Activated T-cell treated with anti-CD3 and anti-CD28 coated beads, Interleukin-2, amount 50 U/mL, for 24 hours (primary cell): ENCODE data around the gene PCDHGA4.
"Not testable (repeated sequence)": the region's sequence is repeated elsewhere in the genome, so short reads cannot be mapped to it uniquely, and the experiment has no call there.

Source experiments
- DNase-seq: peaks from one replicate; pipeline ENCODE4 v3.0.0-alpha.2; 2020
- H3K27ac Mint-ChIP-seq: 2 replicates; pipeline ENCODE4 v1.8.0; 2020; ENCODE audit warnings: mild to moderate bottlenecking, mixed read lengths
- H3K27me3 Mint-ChIP-seq: 2 replicates; pipeline ENCODE4 v1.8.0; 2020; ENCODE audit warnings: mixed read lengths
- H3K36me3 Mint-ChIP-seq: 2 replicates; pipeline ENCODE4 v1.8.0; 2020; ENCODE audit warnings: low read depth, mixed read lengths
- H3K4me1 Mint-ChIP-seq: 2 replicates; pipeline ENCODE4 v1.8.0; 2020; ENCODE audit warnings: low read depth, mixed read lengths
- H3K4me3 Mint-ChIP-seq: 2 replicates; pipeline ENCODE4 v1.8.0; 2020; ENCODE audit warnings: mild to moderate bottlenecking, moderate library complexity, mixed read lengths
- H3K9me3 Mint-ChIP-seq: 2 replicates; pipeline ENCODE4 v1.8.0; 2020; ENCODE audit warnings: mixed read lengths

The PCDHGA4 gene

DNA sequence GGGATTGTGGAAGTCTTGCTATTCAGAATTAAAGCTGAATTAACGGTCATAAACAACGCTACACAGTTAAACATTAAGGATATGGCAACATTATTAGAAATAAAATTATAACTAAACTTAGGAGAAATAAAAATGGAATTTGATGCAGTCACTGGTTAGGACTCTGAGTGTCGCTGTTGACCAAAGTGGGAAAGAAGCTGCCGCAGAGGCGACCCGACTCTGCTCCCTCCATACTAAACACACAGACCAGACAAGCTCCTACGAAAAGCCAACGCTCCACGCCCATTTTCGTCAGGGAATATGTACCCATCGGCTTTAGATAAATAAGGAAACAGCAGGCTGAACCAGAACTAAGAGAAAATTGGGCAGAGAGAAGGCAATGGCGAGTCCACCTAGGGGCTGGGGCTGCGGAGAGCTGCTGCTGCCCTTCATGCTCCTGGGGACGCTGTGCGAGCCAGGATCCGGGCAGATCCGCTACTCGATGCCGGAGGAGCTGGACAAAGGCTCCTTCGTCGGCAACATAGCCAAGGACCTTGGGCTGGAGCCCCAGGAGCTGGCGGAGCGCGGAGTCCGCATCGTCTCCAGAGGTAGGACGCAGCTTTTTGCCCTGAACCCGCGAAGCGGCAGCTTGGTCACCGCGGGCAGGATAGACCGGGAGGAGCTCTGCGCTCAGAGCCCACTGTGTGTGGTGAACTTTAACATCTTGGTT lies 9.3 kb downstream of the PCDHGA4 start, which contains the start of gene PCDHGA5:
Gene PCDHGA5 (plus strand): TSS at position 211 of the 709 bp plus-strand sequence. CDS start 169 bp downstream, at position 380.
- Mint-ChIP-seq H3K4me3 (no peak within 1 kb of the TSS), H3K27ac (no peak within 1 kb of the TSS), H3K4me1 (peaks cover 2% of the 10 kb centered on the region), H3K27me3 (peaks cover 89% of the 10 kb centered on the region), H3K9me3 (peaks cover 51% of the 10 kb centered on the region), H3K36me3 (peaks cover 31% of the 10 kb centered on the region)
- DNase-seq, result no peak

DNA sequence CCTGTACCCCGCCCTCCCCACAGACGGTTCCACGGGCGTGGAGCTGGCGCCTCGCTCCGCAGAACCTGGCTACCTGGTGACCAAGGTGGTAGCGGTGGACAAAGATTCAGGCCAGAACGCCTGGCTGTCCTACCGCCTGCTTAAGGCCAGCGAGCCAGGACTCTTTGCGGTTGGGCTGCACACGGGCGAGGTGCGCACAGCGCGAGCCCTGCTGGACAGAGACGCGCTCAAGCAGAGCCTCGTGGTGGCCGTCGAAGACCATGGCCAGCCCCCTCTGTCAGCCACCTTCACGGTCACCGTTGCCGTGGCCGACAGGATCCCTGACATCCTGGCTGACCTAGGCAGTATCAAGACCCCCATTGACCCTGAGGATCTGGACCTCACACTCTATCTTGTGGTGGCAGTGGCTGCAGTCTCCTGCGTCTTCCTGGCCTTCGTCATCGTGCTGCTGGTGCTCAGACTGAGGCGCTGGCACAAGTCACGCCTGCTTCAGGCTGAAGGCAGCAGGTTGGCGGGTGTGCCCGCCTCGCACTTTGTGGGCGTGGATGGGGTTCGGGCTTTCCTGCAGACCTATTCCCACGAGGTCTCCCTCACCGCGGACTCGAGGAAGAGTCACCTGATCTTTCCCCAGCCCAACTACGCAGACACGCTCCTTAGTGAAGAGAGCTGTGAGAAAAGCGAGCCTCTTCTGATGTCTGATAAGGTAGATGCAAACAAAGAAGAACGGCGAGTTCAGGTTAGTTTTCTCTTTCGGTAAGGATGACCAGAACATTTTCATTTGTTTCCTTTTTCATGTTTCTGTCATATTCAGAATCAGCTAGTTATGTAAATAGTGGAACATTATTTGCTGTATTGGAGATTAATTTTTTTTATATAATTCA lies 11.4 kb downstream of the PCDHGA4 start:
- no peak overlapping the region for H3K27ac Mint-ChIP-seq

DNA sequence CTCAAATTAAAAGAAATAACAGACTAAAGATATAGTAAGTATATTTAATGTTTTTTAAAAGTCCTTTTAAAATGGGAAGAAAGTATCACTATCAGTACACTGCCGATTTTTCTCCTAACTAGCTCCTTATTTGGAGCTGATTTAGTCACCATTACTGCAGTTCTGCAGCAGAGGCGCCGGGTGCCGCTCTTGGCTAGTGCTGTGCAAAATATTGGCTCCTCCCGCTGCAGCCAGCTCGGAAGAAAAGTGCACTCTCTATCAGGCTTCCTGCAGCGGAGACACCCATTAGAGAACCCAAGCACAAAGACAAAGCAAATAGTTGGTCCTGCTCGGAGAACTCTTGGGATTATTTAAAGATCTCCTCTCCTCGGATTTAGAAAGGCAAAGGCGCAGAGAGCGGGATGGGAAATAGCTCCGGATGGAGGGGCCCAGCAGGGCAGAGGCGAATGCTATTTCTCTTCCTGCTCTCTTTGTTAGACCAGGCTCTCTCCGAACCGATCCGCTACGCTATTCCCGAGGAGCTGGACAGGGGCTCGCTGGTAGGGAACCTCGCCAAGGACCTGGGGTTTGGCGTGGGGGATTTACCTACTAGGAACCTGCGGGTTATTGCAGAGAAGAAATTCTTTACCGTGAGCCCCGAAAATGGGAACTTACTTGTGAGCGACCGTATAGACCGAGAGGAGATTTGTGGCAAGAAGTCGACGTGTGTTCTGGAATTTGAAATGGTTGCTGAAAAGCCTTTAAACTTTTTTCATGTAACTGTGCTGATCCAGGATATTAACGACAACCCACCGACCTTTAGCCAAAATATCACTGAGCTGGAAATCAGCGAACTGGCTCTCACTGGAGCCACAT lies 15.4 kb downstream of the PCDHGA4 start, which contains the start of gene PCDHGB3:
Gene PCDHGB3 (plus strand): TSS at position 249 of the 855 bp plus-strand sequence. CDS start 153 bp downstream, at position 402.
- Mint-ChIP-seq H3K27me3 (peaks cover 93% of the 10 kb centered on the region), H3K36me3 (peaks cover 25% of the 10 kb centered on the region), H3K4me1 (peaks cover 8% of the 10 kb centered on the region), H3K4me3 (peak within 1 kb of the TSS; percentile 71), H3K9me3 (peaks cover 36% of the 10 kb centered on the region), H3K27ac (no peak within 1 kb of the TSS)
- DNase-seq, result no peak

More for the DNA sequence above, 11.4 kb downstream of the PCDHGA4 start:
- H3K9me3 Mint-ChIP-seq, result peaks cover 52% of the 10 kb centered on the region
- H3K4me1 Mint-ChIP-seq, result peaks cover 5% of the 10 kb centered on the region
- no peak overlapping the region for H3K4me3 Mint-ChIP-seq
- no peak for DNase-seq
- H3K27me3 Mint-ChIP-seq, result peaks cover 90% of the 10 kb centered on the region
- H3K36me3 Mint-ChIP-seq, result peaks cover 31% of the 10 kb centered on the region

DNA sequence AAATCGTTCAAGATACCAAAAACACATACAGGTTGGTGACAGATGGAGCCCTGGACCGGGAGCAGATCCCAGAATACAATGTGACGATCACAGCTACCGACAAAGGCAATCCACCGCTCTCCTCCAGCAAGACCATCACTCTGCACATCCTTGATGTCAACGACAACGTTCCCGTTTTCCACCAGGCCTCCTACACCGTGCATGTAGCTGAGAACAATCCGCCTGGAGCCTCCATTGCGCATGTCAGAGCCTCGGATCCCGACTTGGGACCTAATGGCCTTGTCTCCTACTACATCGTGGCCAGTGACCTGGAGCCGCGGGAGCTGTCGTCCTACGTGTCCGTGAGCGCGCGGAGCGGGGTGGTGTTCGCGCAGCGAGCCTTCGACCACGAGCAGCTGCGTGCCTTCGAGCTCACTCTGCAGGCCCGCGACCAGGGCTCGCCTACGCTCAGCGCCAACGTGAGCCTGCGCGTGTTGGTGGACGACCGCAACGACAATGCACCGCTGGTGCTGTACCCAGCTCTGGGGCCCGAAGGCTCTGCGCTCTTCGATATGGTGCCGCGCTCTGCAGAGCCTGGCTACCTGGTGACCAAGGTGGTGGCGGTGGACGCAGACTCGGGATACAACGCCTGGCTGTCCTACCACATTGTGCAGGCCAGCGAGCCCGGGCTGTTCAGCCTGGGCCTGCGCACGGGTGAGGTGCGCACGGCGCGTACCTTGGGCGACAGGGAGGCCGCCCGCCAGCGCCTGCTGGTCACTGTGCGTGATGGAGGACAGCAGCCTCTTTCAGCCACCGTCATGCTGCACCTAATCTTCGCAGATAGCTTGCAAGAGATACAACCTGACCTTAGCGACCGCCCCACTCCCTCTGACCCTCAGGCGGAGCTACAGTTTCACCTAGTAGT lies 17.0 kb downstream of the PCDHGA4 start:
- Mint-ChIP-seq H3K27me3 (peaks cover 90% of the 10 kb centered on the region), H3K4me1 (peaks cover 8% of the 10 kb centered on the region), H3K4me3 (no peak overlapping the region), H3K36me3 (peaks cover 23% of the 10 kb centered on the region), H3K9me3 (peaks cover 35% of the 10 kb centered on the region), H3K27ac (no peak overlapping the region)
- no peak for DNase-seq

DNA sequence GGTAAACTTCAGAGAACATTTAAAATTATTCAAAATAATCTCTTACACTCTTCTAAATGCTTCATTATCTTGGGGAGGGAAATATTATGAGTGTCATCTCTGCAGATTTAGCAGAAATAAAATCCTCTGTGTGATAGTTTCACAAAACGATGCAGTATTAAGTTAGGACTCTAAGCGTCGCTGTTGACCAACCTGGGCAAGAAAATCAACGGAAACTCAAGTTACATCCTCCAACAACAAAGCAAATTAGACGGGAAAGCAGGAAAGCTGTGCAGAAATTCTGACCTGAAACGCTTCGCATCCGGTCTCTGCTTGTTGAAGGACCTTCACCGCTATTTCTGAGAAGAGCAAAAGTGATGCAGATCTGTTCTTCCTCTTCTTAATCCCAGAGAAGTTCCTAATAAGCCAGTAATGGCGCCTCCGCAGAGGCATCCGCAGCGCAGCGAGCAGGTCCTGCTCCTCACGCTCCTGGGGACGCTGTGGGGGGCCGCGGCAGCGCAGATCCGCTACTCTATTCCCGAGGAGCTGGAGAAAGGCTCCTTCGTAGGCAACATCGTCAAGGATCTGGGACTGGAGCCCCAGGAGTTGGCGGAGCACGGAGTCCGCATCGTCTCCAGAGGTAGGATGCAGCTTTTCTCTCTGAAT lies 19.0 kb downstream of the PCDHGA4 start, which contains the start of gene PCDHGA6:
Gene PCDHGA6 (plus strand): TSS at position 219 of the 645 bp plus-strand sequence. CDS start 193 bp downstream, at position 412.
- peak within 1 kb of the TSS; percentile 17 for H3K4me3 Mint-ChIP-seq
- DNase-seq, result no peak

DNA sequence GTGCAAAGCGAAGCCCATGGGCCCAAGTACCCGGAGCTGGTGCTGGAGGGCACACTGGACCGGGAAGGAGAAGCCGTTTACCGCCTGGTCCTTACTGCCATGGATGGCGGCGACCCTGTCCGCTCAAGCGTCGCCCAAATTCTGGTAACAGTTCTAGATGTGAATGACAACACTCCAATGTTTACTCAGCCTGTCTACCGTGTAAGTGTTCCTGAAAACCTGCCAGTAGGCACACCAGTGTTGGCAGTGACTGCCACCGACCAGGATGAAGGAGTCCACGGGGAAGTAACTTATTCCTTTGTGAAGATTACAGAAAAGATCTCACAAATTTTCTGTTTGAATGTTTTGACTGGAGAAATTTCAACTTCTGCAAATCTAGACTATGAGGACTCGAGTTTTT lies 19.8 kb downstream of the PCDHGA4 start:
- Mint-ChIP-seq H3K4me1 (peaks cover 8% of the 10 kb centered on the region), H3K36me3 (peaks cover 27% of the 10 kb centered on the region), H3K9me3 (peaks cover 37% of the 10 kb centered on the region), H3K27ac (no peak overlapping the region), H3K4me3 (no peak overlapping the region), H3K27me3 (peaks cover 78% of the 10 kb centered on the region)
- no peak for DNase-seq

More for the DNA sequence above, 19.0 kb downstream of the PCDHGA4 start, which contains the start of gene PCDHGA6:
- Mint-ChIP-seq H3K9me3 (peaks cover 37% of the 10 kb centered on the region), H3K36me3 (peaks cover 27% of the 10 kb centered on the region), H3K4me1 (peaks cover 8% of the 10 kb centered on the region), H3K27me3 (peaks cover 82% of the 10 kb centered on the region), H3K27ac (no peak within 1 kb of the TSS)

DNA sequence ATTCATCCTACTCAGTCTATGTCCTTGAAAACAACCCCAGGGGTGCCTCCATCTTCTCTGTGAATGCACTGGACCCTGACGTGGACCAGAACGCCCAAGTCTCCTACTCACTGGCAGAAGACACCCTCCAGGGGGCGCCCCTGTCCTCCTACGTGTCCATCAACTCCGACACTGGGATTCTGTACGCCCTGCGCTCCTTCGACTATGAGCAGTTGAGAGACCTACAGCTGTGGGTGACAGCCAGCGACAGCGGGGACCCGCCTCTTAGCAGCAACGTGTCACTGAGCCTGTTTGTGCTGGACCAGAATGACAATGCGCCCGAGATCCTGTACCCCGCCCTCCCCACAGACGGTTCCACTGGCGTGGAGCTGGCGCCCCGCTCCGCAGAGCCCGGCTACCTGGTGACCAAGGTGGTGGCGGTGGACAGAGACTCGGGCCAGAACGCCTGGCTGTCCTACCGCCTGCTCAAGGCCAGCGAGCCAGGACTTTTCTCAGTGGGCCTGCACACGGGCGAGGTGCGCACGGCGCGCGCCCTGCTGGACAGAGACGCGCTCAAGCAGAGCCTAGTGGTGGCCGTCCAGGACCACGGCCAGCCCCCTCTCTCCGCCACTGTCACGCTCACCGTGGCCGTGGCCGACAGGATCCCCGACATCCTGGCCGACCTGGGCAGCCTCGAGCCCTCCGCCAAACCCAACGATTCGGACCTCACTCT lies 20.8 kb downstream of the PCDHGA4 start:
- not testable (repeated sequence) for H3K4me1 Mint-ChIP-seq, H3K4me3 Mint-ChIP-seq, H3K27ac Mint-ChIP-seq, DNase-seq
- peaks cover 31% of the 10 kb centered on the region for H3K9me3 Mint-ChIP-seq
- H3K36me3 Mint-ChIP-seq, result peaks cover 21% of the 10 kb centered on the region
- peaks cover 78% of the 10 kb centered on the region for H3K27me3 Mint-ChIP-seq

DNA sequence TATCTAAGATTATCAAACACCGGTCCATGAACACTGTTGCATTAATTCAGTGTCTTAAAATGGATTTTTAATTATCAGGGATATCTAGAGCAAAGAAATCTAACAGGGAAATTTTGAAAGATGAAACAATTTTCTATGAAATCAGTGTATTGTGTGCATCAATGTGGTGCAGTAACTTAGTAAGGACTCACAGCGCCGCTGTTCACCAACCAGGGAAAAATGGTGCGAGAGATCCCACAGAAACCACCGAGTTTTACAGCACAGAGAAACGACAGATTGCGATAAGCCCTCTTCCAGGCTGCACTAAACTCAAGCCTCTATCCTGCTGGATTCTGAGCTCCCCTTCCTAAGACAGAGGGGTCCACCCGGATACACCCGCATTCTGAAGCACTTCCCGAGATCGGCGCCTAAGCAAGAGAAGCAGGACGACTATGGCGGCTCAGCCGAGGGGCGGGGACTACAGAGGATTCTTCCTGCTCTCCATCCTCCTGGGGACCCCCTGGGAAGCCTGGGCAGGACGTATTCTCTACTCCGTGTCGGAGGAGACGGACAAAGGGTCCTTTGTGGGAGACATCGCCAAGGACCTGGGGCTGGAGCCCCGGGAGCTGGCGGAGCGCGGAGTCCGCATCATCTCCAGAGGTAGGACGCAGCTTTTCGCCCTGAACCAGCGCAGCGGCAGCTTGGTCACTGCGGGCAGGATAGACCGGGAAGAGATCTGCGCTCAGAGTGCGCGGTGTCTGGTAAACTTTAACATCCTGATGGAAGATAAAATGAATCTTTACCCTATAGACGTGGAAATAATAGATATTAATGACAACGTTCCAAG lies 27.9 kb downstream of the PCDHGA4 start, which contains the start of gene PCDHGA7:
Gene PCDHGA7 (plus strand): TSS at position 274 of the 826 bp plus-strand sequence. CDS start 158 bp downstream, at position 432.
- peak within 1 kb of the TSS; percentile 49 for H3K4me3 Mint-ChIP-seq
- peaks cover 76% of the 10 kb centered on the region for H3K27me3 Mint-ChIP-seq
- peaks cover 7% of the 10 kb centered on the region for H3K36me3 Mint-ChIP-seq
- H3K9me3 Mint-ChIP-seq, result peaks cover 33% of the 10 kb centered on the region
- no peak for DNase-seq
- H3K27ac Mint-ChIP-seq, result no peak within 1 kb of the TSS
- no peaks in the 10 kb centered on the region for H3K4me1 Mint-ChIP-seq

DNA sequence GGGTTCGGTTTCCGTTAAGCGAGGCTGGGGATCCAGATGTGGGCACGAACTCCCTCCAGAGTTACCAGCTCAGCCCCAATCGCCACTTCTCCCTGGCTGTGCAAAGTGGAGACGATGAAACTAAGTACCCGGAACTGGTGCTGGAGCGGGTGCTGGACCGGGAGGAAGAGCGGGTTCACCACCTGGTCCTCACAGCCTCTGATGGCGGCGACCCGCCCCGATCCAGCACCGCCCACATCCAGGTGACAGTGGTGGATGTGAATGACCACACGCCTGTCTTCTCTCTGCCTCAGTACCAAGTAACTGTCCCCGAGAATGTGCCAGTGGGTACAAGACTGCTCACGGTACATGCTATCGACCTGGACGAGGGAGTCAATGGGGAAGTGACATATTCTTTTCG lies 28.5 kb downstream of the PCDHGA4 start:
- Mint-ChIP-seq H3K9me3 (peaks cover 35% of the 10 kb centered on the region), H3K4me1 (no peaks in the 10 kb centered on the region), H3K27me3 (peaks cover 79% of the 10 kb centered on the region), H3K27ac (no peak overlapping the region), H3K36me3 (peaks cover 9% of the 10 kb centered on the region), H3K4me3 (no peak overlapping the region)
- DNase-seq, result no peak

DNA sequence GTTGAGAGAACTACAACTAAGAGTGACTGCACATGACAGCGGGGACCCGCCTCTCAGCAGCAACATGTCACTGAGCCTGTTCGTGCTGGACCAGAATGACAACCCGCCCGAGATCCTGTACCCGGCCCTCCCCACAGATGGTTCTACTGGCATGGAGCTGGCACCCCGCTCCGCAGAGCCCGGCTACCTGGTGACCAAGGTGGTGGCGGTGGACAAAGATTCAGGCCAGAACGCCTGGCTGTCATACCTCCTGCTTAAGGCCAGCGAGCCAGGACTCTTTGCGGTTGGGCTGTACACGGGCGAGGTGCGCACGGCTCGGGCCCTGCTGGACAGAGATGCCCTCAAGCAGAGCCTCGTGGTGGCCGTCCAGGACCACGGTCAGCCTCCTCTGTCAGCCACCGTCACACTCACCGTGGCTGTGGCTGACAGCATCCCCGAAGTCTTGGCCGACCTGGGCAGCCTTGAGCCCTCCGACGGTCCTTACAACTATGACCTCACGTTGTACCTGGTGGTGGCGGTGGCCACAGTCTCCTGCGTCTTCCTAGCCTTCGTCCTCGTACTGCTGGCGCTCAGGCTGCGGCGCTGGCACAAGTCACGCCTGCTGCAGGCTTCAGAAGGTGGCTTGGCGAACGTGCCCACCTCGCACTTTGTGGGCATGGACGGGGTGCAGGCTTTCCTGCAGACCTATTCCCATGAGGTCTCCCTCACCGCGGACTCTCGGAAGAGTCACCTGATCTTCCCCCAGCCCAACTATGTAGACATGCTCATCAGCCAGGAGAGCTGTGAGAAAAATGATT lies 29.8 kb downstream of the PCDHGA4 start:
- Mint-ChIP-seq H3K4me3 (no peak overlapping the region), H3K27me3 (peaks cover 88% of the 10 kb centered on the region), H3K9me3 (peaks cover 46% of the 10 kb centered on the region), H3K36me3 (peaks cover 13% of the 10 kb centered on the region), H3K27ac (no peak overlapping the region), H3K4me1 (no peaks in the 10 kb centered on the region)
- no peak for DNase-seq
